ENCODE results near the gene NELFCD.

NELFCD gene

GRCh38 chr20:58993332-58994248 lies 12.5 kb downstream of the NELFCD start:
- Histone ChIP-seq H3K4me2 (ENCODE audit: insufficient read depth, low read length) (no peak overlapping the region), H3K27me3 (ENCODE audit: insufficient read depth, low read length, poor library complexity) (no peaks in the 10 kb centered on the region), H3K27ac (ENCODE audit: low read length) (no peak overlapping the region), H4K20me1 (ENCODE audit: insufficient read depth, low read length) (peaks cover 18% of the 10 kb centered on the region; the same call in 1 of the 2 replicates), H3K4me1 (ENCODE audit: insufficient read depth, low read length) (no peaks in the 10 kb centered on the region), H3K9me3 (ENCODE audit: insufficient read depth, low read length, severe bottlenecking) (no peaks in the 10 kb centered on the region), H2AFZ (ENCODE audit: low read depth, low read length) (no peak overlapping the region), H3K36me3 (ENCODE audit: insufficient read depth, low read length) (peaks cover 76% of the 10 kb centered on the region), H3K4me3 (ENCODE audit: low read depth in 1 of 2, low read length in 2 of 2) (no peak overlapping the region), H3K79me2 (ENCODE audit: insufficient read depth, low read length) (no peaks in the 10 kb centered on the region), H3K9ac (ENCODE audit: low read depth, low read length) (no peak overlapping the region)
- DNase-seq (no peak), ATAC-seq (ENCODE audit: insufficient read depth, low read depth) (no peak)
- TF ChIP-seq EZH2 (IDR thresholded peaks at IDR 0.05; ENCODE audit: borderline replicate concordance, low read depth, low read length, severe bottlenecking) (no peak), CTCF (IDR thresholded peaks at IDR 0.05; ENCODE audit: borderline replicate concordance, extremely low read depth, low read length, poor library complexity, severe bottlenecking) (no peak)

- peaks cover 66% of the 10 kb centered on the region for H3K36me3 ChIP-seq (ENCODE audit: insufficient read depth, low read length)
- TF ChIP-seq EZH2 (IDR thresholded peaks at IDR 0.05; ENCODE audit: borderline replicate concordance, low read depth, low read length, severe bottlenecking) (no peak), CTCF (IDR thresholded peaks at IDR 0.05; ENCODE audit: borderline replicate concordance, extremely low read depth, low read length, poor library complexity, severe bottlenecking) (no peak)
Observed at GRCh38 chr20:58994390-58995159, 13.5 kb downstream of the NELFCD start.

GRCh38 chr20:58995461-58996225 lies 14.6 kb downstream of the NELFCD start:
- Histone ChIP-seq H3K36me3 (ENCODE audit: insufficient read depth, low read length) (peaks cover 57% of the 10 kb centered on the region), H3K4me3 (ENCODE audit: low read depth in 1 of 2, low read length in 2 of 2) (no peak overlapping the region), H3K4me2 (ENCODE audit: insufficient read depth, low read length) (no peak overlapping the region), H3K27me3 (ENCODE audit: insufficient read depth, low read length, poor library complexity) (no peaks in the 10 kb centered on the region), H3K27ac (ENCODE audit: low read length) (no peak overlapping the region), H3K79me2 (ENCODE audit: insufficient read depth, low read length) (no peaks in the 10 kb centered on the region), H3K9ac (ENCODE audit: low read depth, low read length) (no peak overlapping the region), H3K9me3 (ENCODE audit: insufficient read depth, low read length, severe bottlenecking) (no peaks in the 10 kb centered on the region), H4K20me1 (ENCODE audit: insufficient read depth, low read length) (peaks cover 11% of the 10 kb centered on the region; the same call in 1 of the 2 replicates), H3K4me1 (ENCODE audit: insufficient read depth, low read length) (no peaks in the 10 kb centered on the region), H2AFZ (ENCODE audit: low read depth, low read length) (no peak overlapping the region)
- DNase-seq (no peak), ATAC-seq (ENCODE audit: insufficient read depth, low read depth) (no peak)
- TF ChIP-seq EZH2 (IDR thresholded peaks at IDR 0.05; ENCODE audit: borderline replicate concordance, low read depth, low read length, severe bottlenecking) (no peak), CTCF (IDR thresholded peaks at IDR 0.05; ENCODE audit: borderline replicate concordance, extremely low read depth, low read length, poor library complexity, severe bottlenecking) (no peak)

More at GRCh38 chr20:58994390-58995159, 13.5 kb downstream of the NELFCD start:
- no peaks in the 10 kb centered on the region for H3K27me3 ChIP-seq (ENCODE audit: insufficient read depth, low read length, poor library complexity)
- no peak overlapping the region for H3K9ac ChIP-seq (ENCODE audit: low read depth, low read length)
- DNase-seq (no peak), ATAC-seq (ENCODE audit: insufficient read depth, low read depth) (no peak)
- no peak overlapping the region for H3K4me2 ChIP-seq (ENCODE audit: insufficient read depth, low read length)
- H3K27ac ChIP-seq (ENCODE audit: low read length), result no peak overlapping the region
- peaks cover 14% of the 10 kb centered on the region; the same call in 1 of the 2 replicates for H4K20me1 ChIP-seq (ENCODE audit: insufficient read depth, low read length)
- H3K4me3 ChIP-seq (ENCODE audit: low read depth in 1 of 2, low read length in 2 of 2), result no peak overlapping the region
- no peaks in the 10 kb centered on the region for H3K9me3 ChIP-seq (ENCODE audit: insufficient read depth, low read length, severe bottlenecking)
- H3K79me2 ChIP-seq (ENCODE audit: insufficient read depth, low read length), result no peaks in the 10 kb centered on the region
- H2AFZ ChIP-seq (ENCODE audit: low read depth, low read length), result no peak overlapping the region
- no peaks in the 10 kb centered on the region for H3K4me1 ChIP-seq (ENCODE audit: insufficient read depth, low read length)
